GM12801 (cell line): Measurements from ENCODE around the gene FREM3.

Experiments used
- TF ChIP-seq, protein P1 (sequence below): IDR thresholded peaks from one replicate; pipeline ENCODE4 v1.5.1; 2011; ENCODE audit warnings: control low read depth; ENCODE audit not compliant: insufficient read length; ENCODE audit errors: extremely low read depth

The FREM3 gene

DNA sequence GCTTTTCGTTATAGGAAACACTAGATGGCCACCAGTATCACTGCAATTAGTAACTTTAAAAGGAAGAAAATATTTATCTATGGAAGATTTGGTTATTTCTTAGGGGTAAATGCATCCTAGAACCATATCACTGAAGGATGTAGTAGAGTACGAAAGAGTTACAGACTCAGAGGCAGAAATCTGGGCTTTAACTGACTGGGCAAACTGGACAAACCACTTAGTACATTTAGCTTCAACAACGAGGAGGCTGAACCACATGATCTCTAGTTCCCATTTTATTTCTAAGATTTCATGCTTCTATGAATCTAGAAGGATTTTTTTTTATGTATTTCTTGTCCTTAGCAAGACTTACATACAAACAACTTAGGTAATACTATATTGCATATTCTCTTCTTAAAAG lies 94.0 kb downstream of the FREM3 start:
- TF ChIP-seq, protein P1, sequence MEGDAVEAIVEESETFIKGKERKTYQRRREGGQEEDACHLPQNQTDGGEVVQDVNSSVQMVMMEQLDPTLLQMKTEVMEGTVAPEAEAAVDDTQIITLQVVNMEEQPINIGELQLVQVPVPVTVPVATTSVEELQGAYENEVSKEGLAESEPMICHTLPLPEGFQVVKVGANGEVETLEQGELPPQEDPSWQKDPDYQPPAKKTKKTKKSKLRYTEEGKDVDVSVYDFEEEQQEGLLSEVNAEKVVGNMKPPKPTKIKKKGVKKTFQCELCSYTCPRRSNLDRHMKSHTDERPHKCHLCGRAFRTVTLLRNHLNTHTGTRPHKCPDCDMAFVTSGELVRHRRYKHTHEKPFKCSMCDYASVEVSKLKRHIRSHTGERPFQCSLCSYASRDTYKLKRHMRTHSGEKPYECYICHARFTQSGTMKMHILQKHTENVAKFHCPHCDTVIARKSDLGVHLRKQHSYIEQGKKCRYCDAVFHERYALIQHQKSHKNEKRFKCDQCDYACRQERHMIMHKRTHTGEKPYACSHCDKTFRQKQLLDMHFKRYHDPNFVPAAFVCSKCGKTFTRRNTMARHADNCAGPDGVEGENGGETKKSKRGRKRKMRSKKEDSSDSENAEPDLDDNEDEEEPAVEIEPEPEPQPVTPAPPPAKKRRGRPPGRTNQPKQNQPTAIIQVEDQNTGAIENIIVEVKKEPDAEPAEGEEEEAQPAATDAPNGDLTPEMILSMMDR, result no peak

- TF ChIP-seq, protein P1, result no peak
These were observed 100.6 kb downstream of the FREM3 start for GRCh38 chr4:143599827-143600226.

- TF ChIP-seq, protein P1, result no peak
These were observed 101.7 kb downstream of the FREM3 start for GRCh38 chr4:143598816-143599215.

GRCh38 chr4:143597276-143597675 lies 103.2 kb downstream of the FREM3 start:
- TF ChIP-seq, protein P1, result no peak

DNA sequence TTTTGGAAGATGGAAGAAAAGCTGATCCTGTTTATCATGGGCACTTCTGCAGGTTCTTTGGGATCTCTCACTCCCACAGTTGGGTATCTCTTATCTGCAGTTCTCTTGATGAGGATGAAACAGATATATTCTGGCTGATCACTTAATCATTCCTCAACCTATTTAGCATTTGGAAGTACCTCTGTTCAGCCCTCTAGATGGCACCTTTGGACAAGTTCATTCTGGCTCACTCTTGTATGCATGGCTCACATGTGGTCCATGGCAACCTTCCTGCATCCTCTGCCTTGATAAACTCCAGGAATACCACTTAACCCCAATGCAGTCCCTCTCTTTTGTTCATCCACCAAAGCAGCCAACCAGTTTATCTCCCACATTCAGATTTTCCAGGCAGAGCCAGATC lies 112.8 kb downstream of the FREM3 start:
- TF ChIP-seq, protein P1, result no peak

GRCh38 chr4:143586080-143586479 lies 114.4 kb downstream of the FREM3 start:
- TF ChIP-seq, protein P1, result no peak

- TF ChIP-seq, protein P1, result no peak
These were observed 114.9 kb downstream of the FREM3 start for GRCh38 chr4:143585548-143585947.

DNA sequence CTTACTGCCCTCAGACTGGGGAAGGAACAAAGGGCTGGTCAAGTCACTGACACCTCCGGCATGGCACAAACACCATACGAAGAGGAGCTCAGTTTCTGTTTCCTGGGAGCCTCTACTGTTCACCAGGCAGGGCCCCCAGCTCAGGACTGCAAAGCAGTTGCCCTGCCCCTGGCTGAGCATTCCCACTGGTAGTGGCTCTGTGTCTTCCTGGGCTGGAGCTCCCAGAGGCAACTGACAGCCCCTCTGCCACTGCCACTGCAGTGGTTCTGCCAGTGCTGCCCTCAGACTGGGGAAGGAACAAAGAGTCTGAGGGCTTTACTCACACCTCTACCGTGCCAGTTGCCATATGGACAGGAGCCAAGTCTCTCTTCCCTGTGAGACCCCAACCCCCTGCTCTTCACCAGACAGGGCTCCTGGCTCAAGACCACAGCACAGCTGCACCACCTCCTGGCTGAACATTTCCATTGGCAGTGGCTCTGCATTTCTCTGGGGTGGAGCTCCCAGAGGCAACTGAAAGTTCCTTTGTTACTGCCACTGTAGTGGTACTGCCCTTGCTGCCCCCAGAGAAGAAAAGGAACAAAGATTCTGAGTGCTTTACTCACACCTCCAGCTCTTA lies 119.0 kb downstream of the FREM3 start:
- TF ChIP-seq, protein P1, result no peak
